GM18505 (cell line): ENCODE results near the gene SRRM2.
"Not testable (repeated sequence)": the region's sequence is repeated elsewhere in the genome, so short reads cannot be mapped to it uniquely, and the experiment has no call there.

Experiments used
- ATAC-seq: cut with Tn5 transposase; IDR thresholded peaks from one replicate; pipeline ENCODE4 v1.9.1; 2021; ENCODE audit not compliant: unreplicated experiment
- POLR2A ChIP-seq: IDR thresholded peaks from 4 replicates; pipeline ENCODE4 v1.6.1; 2011; ENCODE audit warnings: borderline replicate concordance; ENCODE audit not compliant: insufficient read depth, insufficient read length; ENCODE audit errors: extremely low read depth

Gene SRRM2

GRCh38 chr16:2720064-2720457 lies 32.4 kb upstream of the SRRM2 start, which contains the start of gene PRSS27:
Gene PRSS27, minus strand, starts transcription at chr16:2720224. Its CDS starts 64 bp downstream, at chr16:2720160.
- no peak for TF ChIP-seq POLR2A
- ATAC-seq, result no peak

- TF ChIP-seq POLR2A, result peak; percentile 69
- ATAC-seq, result peak; percentile 82
These were observed 31.5 kb upstream of the SRRM2 start for GRCh38 chr16:2720719-2721633.

- not testable (repeated sequence) for ATAC-seq
These were observed 30.7 kb upstream of the SRRM2 start for GRCh38 chr16:2721634-2722173.

GRCh38 chr16:2724088-2724676 lies 28.3 kb upstream of the SRRM2 start:
- ATAC-seq, result no peak
- TF ChIP-seq POLR2A, result no peak

- no peak for ATAC-seq
- TF ChIP-seq POLR2A, result no peak
These were observed 27.6 kb upstream of the SRRM2 start for GRCh38 chr16:2724816-2725348.

GRCh38 chr16:2726923-2727322 lies 25.5 kb upstream of the SRRM2 start:
- TF ChIP-seq POLR2A, result no peak
- no peak for ATAC-seq

GRCh38 chr16:2728034-2728433 lies 24.4 kb upstream of the SRRM2 start:
- no peak for ATAC-seq
- no peak for TF ChIP-seq POLR2A

GRCh38 chr16:2734844-2735515 lies 17.5 kb upstream of the SRRM2 start:
- ATAC-seq, result no peak
- TF ChIP-seq POLR2A, result no peak

GRCh38 chr16:2736476-2737237 lies 15.8 kb upstream of the SRRM2 start:
- TF ChIP-seq POLR2A, result no peak
- no peak for ATAC-seq

- ATAC-seq, result no peak
- TF ChIP-seq POLR2A, result no peak
These were observed 15.2 kb upstream of the SRRM2 start for GRCh38 chr16:2737238-2737605.

- ATAC-seq, result no peak
- no peak for TF ChIP-seq POLR2A
These were observed 14.5 kb upstream of the SRRM2 start for GRCh38 chr16:2737895-2738418.

- ATAC-seq, result no peak
- TF ChIP-seq POLR2A, result no peak
These were observed 13.8 kb upstream of the SRRM2 start for GRCh38 chr16:2738615-2739014.
